Bronchus fibroblast of lung (primary cell): ENCODE measurements around the gene TNPO2. TPM values are rescaled to one million over a fixed set of nuclear protein-coding genes. Genes with fewer than 3 reads are reported as not detected.

Source experiments
- total RNA-seq: library from RNA; depleted of rRNA; stranded (reverse); fragments of >200 nt; gene quantifications from 2 replicates; pipeline ENCODE4 v1.2.3, GENCODE V29; 2015

The TNPO2 gene
- 19.3 and 22.4 TPM in 2 replicates for total RNA-seq

GRCh38 chr19:12723641-12724426 is at the start of gene TNPO2:
Gene TNPO2 (minus strand): TSS chr19:12723932. CDS start chr19:12720977, 2,955 bp downstream.

DNA sequence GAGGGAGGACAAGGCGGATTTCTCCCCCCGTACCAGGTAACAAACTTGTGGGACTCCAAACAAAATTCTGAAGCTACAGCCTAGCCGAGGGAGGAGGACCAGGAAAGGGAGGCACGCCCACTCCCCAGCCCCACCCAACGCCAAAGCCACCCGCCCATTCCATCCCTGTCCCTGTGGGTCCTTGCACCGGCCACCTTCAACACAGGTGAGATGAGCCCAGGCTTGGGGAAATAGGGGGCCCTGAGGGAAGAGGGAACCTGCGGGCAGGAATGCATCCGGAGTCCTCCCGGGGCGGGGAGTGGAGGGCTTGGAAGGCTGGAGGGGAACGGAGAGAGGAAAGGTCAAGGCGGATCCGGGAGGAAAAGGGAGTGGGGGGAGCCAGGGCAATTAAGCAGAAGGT is 27.9 kb upstream of the TNPO2 start, which contains the start of gene BEST2:
Gene BEST2, plus strand, starts transcription at position 157 of the 400 bp plus-strand sequence. CDS start 802 bp downstream, outside the sequence.

GRCh38 chr19:12736995-12737834 is 13.5 kb upstream of the TNPO2 start, which contains the start of gene GET3:
Gene GET3 (plus strand): TSS chr19:12737497. CDS start chr19:12737506, 9 bp downstream.

DNA sequence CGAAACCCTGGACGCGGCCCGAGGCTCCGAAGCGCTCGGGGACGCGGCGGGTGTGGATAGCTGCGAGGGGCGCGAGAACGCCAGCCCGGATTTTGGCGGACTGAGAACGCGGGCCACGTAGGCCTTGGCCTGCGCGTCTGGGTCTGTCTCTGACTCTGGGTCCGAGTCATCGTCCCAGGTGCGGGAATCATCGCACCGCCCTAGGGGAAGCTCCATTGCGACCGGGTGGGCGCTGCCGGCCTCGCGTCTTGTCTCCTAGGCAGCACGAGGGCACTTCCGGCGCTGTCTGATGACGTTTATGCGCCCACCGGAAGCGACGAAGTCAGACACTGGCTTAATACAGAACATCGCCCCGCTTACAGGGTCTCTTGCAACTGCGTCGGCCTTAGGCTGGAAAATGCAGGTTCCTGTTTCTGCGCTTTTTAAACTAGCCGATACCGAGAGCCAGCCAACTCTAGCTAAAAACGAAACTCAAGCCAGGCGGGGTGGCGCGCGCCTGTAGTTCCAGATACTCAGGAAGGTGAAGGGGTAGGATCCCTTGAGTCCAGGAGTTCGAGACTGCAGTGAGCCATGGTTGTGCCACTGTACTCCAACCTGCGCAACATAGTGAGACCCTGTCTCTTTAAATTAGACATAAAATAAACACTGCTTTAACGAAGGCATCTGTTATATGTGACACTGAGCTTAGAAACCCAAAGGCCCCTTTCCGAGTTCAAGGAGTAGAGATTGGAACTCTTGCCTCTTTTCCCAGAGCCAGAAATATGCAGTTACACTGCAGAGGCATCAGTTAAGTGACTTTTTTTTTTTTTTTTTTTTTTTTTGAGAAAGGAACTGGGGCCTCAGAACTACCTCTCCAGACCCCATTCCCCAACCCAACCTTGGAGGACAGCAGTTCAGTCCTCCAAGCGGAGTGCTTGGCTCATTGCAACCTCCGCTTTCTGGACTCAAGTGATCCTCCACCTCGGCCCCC is 27.1 kb downstream of the TNPO2 start, which contains the start of gene FBXW9:
Gene FBXW9, minus strand, starts transcription at position 266 of the 970 bp plus-strand sequence. Its CDS starts 50 bp downstream, at position 216.

GRCh38 chr19:12687496-12688196 is 36.1 kb downstream of the TNPO2 start, which contains the start of gene GNG14:
Gene GNG14 (plus strand): TSS chr19:12687998. CDS start chr19:12688049, 51 bp downstream.

DNA sequence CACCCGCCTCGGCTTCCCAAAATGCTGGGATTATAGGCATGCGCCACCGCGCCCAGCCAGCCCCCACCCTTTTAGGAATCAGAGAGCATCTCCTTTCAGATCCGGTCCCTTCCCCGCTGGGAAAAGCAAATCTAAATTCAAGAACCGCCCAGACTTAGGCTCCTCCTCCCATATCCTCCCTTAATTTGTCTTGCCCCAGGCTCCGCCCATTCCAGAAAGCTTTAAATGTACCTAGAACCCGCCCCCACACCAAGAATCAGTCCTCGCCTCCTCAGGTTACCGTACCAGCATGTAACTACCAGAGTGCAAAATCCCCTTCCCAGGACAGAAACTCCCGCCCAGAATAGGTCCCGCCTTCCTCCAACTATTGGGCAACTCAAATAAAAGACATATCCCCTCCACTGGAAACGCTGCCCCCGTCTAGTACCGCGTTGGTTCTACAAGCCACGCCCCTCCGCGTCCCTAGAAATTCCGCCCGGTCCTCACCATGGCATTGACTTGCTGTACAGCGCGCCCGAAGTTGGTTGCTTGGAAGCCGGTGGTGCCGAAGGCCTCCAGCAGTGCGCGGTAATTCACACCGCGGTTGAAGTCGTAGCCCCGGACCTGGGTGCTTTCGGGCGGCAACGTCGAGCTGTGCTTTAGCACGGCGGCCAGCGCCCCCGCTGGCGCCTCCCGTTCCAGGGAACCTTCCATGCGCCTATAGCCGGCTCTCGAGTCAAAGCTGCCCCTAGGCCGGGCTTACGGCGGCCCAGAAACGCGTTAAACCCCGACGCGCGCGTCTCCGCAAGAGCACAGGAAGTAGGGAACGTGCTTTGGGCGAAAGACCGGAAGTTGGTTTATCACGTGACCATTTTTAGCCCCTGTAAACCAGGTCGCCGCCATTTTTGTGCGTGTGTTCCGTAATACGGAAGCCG is 42.4 kb downstream of the TNPO2 start, which contains the start of gene DHPS:
Gene DHPS, minus strand, starts transcription at position 807 of the 914 bp plus-strand sequence. Its CDS starts 114 bp downstream, at position 693.

GRCh38 chr19:12666265-12667048 is 57.3 kb downstream of the TNPO2 start, which contains the start of the genes MAN2B1 and WDR83:
Gene MAN2B1 (minus strand): TSS chr19:12666742. CDS start chr19:12666701, 41 bp downstream.
Gene WDR83 (plus strand): TSS chr19:12666807. CDS start chr19:12669791, 2,984 bp downstream.

Other genes starting within 250 kb of the TNPO2 start
- 1.2 and 1.8 TPM in 2 replicates for gene ZNF709, start 239.1 kb downstream of the TNPO2 start, total RNA-seq
- 3.7 and 4.0 TPM in 2 replicates for gene ZNF564, start 172.4 kb downstream of the TNPO2 start, total RNA-seq
- 5.6 and 5.7 TPM in 2 replicates for gene ZNF490, start 113.1 kb downstream of the TNPO2 start, total RNA-seq
- gene ZNF791, start 113.0 kb downstream of the TNPO2 start, total RNA-seq: 5.5 and 5.8 TPM in 2 replicates
- 38.1 and 48.3 TPM in 2 replicates for gene MAN2B1, start 57.2 kb downstream of the TNPO2 start, total RNA-seq
- 11.9 and 12.5 TPM in 2 replicates for gene WDR83, start 57.1 kb downstream of the TNPO2 start, total RNA-seq
- gene DHPS, start 42.1 kb downstream of the TNPO2 start, total RNA-seq: 86.8 and 95.9 TPM in 2 replicates
- not detected in 2 replicates for gene GNG14, start 35.9 kb downstream of the TNPO2 start, total RNA-seq
- gene FBXW9, start 27.3 kb downstream of the TNPO2 start, total RNA-seq: 15.1 and 16.1 TPM in 2 replicates
- 361 and 399 TPM in 2 replicates for gene TRIR, start 10.8 kb upstream of the TNPO2 start, total RNA-seq
- 122 and 149 TPM in 2 replicates for gene GET3, start 13.6 kb upstream of the TNPO2 start, total RNA-seq
- not detected in 2 replicates for gene BEST2, start 27.9 kb upstream of the TNPO2 start, total RNA-seq
- gene HOOK2, start 51.6 kb upstream of the TNPO2 start, total RNA-seq: 7.0 and 10.9 TPM in 2 replicates
- 96.3 and 105 TPM in 2 replicates for gene JUNB, start 67.6 kb upstream of the TNPO2 start, total RNA-seq
- gene PRDX2, start 77.9 kb upstream of the TNPO2 start, total RNA-seq: 409 and 461 TPM in 2 replicates
- gene THSD8, start 78.1 kb upstream of the TNPO2 start, total RNA-seq: not detected in 2 replicates
- 57.0 and 62.4 TPM in 2 replicates for gene RNASEH2A, start 82.7 kb upstream of the TNPO2 start, total RNA-seq
- not detected in 2 replicates for gene RTBDN, start 110.6 kb upstream of the TNPO2 start, total RNA-seq
- 0.17 and 0.89 TPM in 2 replicates for gene MAST1, start 114.6 kb upstream of the TNPO2 start, total RNA-seq
- gene DNASE2, start 157.5 kb upstream of the TNPO2 start, total RNA-seq: 21.3 and 28.6 TPM in 2 replicates
- gene KLF1, start 163.3 kb upstream of the TNPO2 start, total RNA-seq: 0.17 TPM in 1 of 2 replicates, not detected in the other
- gene GCDH, start 167.2 kb upstream of the TNPO2 start, total RNA-seq: 49.1 and 51.1 TPM in 2 replicates
- gene SYCE2, start 195.4 kb upstream of the TNPO2 start, total RNA-seq: 0.74 and 0.84 TPM in 2 replicates
- 72.5 and 72.7 TPM in 2 replicates for gene FARSA, start 209.8 kb upstream of the TNPO2 start, total RNA-seq
- 1,083 and 1,086 TPM in 2 replicates for gene CALR, start 214.7 kb upstream of the TNPO2 start, total RNA-seq
- 138 and 145 TPM in 2 replicates for gene RAD23A, start 221.9 kb upstream of the TNPO2 start, total RNA-seq
- 63.0 and 81.9 TPM in 2 replicates for gene GADD45GIP1, start 233.3 kb upstream of the TNPO2 start, total RNA-seq
- not detected in 2 replicates for gene DAND5, start 245.6 kb upstream of the TNPO2 start, total RNA-seq